Activated CD4-positive, alpha-beta T cell treated with anti-CD3 and anti-CD28 coated beads, Interleukin-2, amount 50 U/mL, for 48 hours (primary cell): Measurements from ENCODE around the gene SLC11A2.
"Not testable (repeated sequence)": the region's sequence is repeated elsewhere in the genome, so short reads cannot be mapped to it uniquely, and the experiment has no call there.

Experiments
- DNase-seq, 2 experiments: peaks; one replicate each; pipeline ENCODE4 v3.0.0-alpha.2; 2020

Gene SLC11A2

DNA sequence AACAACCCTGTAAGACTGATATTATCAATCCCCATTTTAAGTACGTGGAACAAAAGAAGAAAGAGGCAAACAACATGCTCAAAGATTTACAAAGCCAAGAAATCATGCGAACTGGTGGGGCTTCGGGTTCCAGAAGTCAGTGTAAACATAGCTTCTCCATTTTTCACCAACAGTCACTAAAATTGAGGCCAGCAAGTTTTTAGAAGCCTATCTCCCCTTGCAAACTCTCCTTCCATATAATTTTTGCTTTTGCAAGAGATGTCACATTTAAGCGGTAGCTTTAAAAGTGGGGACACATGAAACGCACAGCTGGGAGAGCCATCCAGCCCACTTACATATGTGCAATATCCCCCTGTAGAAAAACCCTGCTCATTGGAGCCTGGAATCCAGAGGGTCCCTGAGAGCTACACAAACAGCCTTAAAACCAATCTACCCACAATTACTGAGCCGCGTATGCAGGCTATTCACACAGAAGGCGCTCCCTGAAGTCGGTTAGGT lies 797 bp downstream of the SLC11A2 start:
- DNase-seq, result no peak

DNA sequence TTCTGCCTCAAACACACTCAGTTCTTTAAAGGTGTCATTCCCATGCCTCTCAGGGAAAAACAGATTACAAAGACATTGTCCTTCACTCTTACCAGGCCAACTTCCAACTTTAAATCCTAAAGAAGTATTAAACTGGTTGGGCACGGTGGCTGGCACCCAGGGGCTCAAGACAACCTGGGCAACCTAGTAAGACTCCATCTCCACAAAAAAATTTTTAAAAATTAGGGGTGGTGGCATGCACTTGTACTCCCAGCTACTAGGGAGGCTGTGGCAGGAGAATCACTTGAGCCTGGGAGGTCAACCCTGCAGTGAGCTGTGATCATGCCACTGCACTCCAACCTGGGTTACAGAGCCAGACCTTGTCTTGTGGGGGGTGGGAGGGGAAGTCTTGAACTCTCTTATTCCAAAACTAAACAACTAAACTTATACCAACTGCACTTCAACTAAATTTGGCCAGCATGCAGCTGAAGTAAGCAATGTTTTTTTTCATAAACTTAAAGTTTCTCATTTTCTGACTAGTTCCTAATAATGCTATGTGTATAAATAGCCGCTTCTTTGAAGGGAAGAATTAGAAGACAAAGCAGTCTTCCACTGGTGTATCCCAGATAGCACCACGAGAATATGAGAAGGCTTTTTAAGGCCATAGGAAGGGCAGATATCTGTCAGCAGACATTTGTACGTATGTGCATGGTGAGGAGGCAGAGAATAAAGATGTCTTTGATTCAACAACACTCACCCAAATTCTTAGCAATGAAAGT lies 2.4 kb downstream of the SLC11A2 start:
- no peak for DNase-seq

DNA sequence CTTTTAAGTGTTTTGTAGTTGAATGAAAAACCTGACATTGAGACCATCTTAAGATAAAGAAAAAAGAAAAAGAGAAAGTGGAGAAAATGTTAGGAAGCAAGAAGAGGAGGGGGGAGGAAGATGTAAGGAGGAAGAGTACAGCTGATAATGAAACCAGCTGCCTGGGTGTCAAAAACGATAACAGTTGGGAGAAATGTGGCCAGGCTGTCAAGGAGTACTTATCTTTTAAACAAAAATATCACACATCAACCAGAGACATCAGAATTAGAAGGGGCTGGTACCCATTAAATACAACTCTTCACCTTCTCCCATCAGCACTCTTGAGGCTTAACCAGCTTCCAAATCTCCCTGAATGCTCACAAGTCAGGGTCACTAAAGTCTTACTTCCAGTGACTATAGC lies 4.5 kb downstream of the SLC11A2 start:
- DNase-seq, result no peak

DNA sequence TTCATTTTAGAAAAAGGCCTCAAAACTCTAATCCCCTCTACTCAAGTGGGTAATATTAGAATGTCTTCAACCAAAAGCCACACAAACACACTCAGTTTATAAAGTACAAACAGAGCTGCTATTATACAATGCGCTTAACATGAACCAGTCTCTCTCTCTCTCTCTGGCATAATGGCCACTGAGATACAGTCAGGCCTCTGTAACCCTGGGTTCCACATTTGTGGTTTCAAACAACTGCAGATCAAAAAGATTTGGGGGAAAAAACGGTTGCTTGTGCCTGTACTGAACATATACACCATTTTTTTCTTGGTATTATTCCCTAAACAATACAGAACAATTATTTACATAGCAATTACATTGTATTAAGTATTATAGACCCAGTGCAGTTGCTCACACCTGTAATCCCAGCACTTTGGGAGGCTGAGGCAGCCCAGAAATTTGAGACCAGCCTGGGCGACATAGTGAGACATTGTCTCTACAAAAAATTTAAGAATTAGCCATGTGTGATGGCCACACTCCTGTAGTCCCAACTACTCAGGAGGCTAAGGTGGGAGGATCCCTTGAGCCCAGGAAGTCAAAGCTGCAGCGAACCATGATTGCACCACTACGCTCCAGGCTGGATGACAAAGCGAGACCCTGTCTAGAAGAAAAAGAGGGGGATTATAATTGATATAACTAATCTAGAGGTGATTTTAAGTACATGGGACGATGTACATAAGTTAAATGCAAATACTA lies 5.6 kb downstream of the SLC11A2 start:
- DNase-seq, result no peak

DNA sequence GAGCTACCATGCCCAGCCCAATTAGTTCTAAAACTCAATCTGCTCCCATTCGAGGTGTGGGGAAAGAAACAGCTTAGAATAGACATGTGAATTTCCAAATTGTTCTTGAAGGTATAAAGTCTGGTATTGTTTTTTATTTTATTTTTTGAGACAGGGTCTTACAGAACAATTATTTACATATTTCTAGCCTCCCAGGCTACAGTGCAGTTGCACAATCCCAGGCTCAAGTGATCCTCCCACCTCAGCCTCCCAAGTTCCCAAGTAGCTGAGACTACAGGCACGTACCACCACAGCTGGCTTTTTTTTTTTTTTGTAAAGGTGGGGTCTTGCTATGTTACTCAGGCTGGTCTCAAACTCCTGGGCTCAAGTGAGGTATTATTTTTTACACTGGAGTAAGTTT lies 6.3 kb downstream of the SLC11A2 start:
- no peak for DNase-seq

DNA sequence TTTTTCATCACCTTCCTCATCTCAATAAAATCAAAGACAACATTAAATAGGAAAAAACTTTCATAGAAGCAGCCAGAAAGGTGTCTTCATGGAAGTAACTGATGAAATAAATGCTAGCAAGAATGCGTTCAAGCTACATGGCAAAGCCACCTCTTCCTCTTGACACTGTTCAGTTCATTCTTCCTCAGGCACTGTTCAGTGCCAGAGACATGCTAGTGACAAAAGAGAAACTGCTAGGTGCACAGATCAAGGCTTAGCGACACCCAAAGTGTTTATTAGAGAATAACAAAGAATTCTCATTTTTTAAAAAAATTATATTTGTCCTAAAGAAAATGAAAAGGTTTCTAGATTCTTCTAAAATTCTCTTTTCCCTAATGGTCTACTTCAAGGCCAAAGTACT lies 7.2 kb downstream of the SLC11A2 start:
- DNase-seq, result no peak

DNA sequence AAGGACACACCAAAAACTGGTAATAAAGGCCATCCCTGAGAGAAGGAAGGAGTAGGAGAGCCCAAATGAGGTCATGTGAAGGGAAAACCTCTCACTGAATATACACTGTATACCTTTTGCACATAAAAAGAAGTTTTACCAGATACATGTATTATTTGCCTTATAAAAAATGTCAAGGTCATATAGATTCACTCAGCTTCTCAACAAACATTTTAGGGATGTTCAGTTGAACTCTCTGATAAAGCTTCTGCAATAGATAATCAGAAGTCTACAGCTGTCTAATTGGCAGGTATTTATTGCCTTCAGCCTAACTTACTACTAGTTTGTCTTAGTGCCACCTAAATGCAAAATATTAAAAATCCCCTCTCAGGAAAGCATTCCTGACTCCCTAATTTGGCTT lies 8.7 kb downstream of the SLC11A2 start:
- DNase-seq, result no peak

DNA sequence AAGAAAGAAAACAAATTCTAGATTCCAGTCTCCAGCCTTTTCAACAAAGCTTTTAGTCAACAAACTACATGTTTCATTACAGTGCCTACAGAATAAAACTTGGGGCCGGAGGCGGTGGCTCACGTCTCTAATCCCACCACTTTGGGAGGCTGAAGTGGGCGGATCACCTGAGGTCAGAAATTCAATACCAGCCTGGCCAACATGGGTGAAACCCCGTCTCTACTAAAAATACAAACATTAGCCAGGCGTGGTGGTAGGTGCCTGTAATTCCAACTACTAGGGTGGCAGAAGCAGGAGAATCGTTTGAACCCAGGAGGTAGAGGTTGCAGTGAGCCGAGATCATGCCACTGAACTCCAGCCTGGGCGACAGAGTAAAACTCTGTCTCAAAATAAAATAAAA lies 11.7 kb downstream of the SLC11A2 start:
- not testable (repeated sequence) for DNase-seq

DNA sequence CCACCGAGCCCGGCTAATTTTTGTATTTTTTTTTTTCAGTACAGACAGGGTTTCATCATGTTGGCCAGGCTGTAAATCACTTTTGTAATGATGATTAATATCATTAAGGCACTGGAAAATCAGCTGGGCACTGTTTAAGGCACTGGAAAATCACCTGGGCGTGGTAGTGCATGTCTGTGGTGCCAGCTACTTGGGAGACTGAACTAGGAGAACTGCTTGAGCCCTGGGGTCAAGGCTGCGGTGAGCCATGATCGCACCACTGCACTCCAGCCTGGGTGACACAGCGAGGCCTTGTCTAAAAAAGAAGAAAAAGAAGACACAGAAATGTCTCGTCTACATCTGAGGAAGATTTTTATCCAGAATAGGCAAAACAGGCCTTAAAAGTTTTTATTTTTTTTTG lies 12.7 kb downstream of the SLC11A2 start:
- DNase-seq, result no peak

DNA sequence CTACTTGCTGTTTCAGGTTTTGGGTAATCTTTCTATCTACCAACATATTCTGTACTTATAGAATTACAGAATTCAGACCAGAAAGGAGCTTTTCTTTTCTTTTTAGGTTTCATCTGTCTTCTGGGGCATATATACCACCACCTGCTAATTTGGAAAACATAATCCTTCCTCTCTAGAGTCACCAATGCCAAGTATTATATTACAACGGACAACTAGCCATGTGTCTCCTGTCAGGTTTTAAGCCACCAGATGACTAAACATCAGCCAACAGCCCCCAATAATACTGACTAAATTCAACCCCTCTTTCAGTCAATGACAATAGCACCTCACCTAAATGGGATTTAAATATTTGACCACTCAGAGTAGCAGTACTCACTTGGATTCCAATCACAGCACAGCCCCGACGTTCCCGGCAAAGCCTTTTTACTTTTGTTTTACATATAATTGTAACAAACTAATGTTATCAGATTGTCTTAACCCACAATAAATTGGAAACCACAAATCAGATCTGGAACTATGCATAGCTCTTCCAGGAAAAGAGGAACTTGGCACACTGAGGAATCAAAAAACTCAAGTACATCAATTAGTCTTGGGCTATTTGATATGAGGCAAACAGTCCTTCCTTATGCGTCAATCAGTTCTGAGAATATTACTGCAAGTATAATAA lies 13.5 kb downstream of the SLC11A2 start:
- DNase-seq, result peak in 1 of 2 experiments; percentile 25

DNA sequence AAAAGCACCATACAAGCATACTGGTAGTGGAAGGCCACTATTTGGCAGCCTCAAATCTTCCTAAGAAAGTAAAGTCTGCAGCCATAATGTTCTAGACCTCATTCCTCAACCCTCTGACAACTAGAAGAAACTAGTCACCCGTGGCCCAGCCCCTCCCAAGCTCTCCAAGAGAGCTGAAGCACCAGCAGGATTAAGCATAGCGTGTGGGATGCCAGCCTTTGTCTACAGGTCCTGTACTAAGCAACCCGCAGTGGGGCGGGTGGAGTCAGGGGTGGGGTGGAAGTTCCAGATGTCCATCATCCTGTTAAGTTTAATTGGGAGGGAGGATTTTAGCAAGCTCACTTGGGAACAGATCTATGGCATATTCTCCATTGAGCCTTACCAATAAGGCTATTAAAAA lies 14.2 kb downstream of the SLC11A2 start:
- DNase-seq, result no peak

DNA sequence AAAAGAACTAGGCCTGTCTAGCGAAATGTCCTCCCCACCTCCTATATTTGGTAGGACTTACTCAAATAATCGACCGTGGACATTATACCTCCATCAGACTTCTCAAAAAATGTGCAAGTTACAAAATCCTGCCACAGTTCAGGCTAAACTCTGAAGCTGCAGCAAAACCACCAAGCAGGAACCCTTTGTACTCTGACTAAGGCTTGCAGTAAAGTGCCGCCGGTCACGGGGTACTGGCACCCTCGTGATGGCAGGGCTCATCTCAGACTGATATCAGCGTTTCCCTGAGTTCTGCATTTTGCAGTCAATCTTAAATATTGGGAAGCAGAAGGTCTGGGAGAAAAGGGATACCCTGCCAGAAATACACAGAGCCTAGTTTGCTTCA lies 17.1 kb downstream of the SLC11A2 start:
- DNase-seq, result peak; percentile 29 to 53

DNA sequence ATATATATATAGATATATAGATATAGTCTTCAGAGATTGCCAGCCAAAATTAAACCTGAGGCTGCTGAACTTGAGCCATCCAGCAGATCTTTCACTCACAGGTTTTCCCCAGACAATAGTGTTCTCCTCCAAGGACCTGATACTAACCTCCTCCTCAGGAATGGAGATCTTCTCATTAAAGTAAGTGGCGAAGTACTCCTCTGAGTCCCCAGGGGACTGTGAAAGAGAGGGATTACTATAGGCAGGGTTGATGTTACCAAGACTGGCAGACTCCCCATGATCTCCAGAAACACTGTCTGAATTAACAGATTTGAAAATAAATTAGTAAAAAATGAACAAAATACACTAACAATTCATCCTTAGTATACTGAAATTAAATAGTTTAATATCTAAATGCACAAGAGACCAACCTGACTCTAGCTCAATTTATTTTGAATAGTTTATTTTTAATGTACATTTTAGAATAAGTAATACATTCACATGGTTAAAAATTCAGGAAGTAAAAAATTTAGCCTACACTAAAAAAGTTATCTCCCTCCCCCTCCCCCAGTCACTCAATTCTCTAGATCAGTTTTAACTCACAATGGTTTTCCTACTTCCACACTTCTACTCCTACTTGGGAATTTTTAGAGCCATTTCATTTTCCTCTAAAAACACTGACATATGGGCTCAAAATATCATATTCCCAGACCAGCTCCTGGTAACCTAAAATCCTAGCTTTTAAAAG lies 17.7 kb downstream of the SLC11A2 start:
- DNase-seq, result no peak

DNA sequence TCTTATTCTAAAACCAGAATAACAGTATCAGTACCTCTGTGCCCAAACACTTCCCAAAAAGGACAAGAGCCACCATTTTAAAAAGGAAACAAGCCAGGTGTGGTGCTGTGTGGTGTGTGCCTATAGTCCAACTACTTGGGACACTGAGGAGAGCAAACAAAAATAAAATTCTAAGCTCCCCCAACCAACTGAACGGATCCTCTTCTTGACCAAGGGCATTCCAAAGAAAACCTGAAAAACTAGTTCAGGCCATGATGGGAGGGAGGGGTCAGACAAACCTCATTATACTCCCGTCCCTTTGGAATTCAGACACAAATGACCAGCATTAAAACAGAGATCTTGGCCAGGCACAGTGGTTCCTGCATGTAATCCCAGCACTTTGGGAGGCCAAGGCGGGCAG lies 20.5 kb downstream of the SLC11A2 start:
- DNase-seq, result no peak

DNA sequence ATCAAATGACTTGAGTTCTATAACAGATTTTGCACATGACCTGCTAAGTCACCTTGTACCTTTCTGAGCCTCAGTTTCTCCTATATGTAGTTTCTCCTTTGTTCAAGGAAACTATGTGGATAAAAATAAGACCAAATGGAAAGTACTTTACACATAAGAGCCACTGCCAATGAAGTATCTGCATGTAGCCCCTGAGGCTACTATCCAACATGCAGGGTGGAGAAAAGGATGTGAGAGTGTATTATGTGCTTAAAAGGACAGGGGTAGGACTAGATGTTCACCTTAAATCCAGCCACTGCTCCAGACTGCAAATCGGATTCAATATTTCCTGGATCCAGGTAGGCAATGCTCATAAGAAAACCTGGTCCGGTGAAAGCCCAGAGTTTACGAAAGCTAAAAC lies 21.2 kb downstream of the SLC11A2 start:
- no peak for DNase-seq

DNA sequence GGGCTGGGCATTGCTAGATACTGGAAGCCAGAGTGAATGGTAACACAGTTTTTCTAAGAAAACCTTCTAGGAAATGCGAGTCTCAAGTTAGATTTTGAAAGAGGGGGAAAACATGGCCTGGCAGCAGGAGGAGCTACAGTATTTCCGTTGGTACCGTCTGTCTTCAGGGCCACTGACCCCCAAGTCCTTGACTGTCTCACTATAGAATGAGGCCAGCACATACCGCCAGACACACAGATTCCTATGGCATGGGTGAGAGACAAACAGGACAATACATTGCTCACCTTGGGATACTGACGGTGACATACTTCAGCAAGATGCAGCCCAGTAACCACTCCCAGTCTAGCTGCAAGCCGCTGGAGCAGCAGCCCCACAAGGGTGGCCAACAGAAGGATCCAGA lies 21.7 kb downstream of the SLC11A2 start:
- no peak for DNase-seq

DNA sequence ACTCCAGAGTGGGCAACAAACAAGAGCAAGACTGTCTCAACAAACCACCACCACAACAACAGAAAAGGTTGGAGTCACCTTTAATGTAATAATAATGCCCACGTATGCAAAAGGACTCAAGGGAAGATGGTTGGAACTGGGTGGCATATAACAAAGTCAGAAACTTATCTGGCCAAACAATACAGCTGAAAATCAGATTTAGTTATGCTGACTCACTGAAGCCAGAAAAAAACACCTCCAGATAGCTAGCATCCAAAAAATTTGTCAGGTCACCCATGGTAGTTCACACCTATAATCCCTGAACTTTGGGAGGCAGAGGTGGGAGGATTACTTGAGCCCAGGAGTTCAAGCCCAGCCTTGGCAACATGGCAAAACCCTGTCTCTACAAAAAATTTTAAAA lies 24.4 kb downstream of the SLC11A2 start:
- DNase-seq, result no peak

DNA sequence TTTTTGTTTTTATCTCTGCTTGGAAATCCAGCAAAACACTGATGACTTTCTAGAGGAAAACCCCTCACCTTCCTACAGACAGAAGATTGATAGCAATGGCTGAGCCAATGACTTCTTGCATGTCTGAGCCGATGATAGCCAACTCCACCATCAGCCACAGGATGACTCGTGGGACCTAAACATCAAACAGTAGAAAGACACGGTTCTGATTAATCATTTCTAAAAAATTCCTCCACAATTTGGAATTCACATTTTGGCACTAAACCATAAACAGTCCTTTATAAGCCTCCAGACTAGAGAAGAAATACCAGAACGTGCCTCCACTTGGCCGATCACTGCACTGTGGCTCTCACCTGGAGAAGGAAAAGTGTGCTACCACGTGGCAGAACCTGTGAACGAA lies 25.9 kb downstream of the SLC11A2 start:
- no peak for DNase-seq

DNA sequence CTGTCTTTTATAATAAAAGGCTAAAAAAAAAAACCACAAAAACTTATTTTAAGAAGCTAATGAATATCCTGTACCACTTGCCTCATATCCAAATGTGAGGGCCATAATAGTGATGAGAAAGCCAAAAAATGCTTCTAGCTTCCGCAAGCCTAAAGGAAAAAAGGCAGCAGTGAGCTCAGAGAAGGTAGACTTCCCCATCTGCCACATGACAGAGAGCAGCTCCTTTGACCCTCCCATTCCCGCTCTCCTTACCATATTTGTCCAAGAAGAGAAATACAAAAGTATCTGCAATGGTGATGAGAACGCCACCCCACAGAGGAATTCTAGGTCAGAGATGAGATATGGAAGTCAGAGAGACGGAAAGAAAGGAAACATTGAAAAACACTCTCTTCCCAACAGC lies 27.1 kb downstream of the SLC11A2 start:
- DNase-seq, result no peak

DNA sequence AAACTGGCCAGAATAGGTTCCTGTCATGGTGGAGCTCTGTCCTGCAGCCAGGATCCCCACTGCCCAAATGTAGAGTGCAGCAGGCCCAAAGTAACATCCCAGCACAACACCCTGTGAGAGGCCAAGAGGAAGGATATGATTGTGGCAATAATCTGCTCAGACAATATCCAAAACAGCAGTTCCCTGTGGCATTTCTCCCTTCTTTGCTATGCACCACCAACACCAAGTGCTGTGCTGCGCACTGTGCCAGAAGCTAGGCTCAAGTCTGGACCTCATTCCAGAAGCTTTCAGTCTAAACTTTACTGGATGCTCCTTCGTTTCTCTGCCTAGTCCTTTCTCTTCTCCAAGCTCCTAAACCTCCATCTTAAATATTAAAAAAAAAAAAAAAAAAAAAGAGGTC lies 33.4 kb downstream of the SLC11A2 start:
- DNase-seq, result no peak

DNA sequence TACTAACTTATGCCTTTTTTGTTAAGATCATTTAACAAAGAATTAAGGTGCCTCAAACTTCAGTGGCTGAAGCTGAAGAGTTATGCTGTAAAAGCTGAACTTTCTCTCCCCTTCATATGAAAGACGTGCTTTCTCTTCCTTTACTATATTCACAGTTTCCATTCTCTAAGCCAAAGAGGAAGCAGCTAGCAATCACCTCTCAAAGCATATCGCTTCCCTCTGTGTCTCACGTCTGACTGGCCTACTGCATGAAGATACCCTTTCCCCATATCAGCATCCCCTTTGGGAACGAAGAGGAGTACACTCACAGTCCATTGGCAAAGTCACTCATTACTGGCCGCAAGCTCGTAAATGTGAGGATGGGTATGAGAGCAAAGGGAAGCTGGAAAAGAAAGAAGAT lies 34.9 kb downstream of the SLC11A2 start:
- no peak for DNase-seq

DNA sequence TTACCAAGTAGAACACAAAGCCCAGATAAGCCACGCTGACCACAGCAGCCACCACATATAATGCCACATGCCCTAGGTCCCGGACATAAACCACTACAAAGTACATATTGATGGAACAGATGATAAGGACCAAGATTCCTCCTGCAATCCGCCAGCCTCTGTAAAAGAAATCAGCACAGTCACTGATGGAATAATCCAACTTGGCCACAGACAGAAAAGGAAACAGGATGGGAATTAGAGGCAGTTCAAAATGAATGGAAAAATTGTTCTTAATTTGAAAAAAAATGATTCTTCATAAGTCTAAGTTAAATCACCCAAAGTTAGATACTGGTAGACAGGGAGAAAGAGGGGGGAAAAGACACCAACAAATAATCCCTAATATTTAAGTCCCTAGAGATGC lies 35.4 kb downstream of the SLC11A2 start:
- peak; percentile 14 to 16 for DNase-seq

DNA sequence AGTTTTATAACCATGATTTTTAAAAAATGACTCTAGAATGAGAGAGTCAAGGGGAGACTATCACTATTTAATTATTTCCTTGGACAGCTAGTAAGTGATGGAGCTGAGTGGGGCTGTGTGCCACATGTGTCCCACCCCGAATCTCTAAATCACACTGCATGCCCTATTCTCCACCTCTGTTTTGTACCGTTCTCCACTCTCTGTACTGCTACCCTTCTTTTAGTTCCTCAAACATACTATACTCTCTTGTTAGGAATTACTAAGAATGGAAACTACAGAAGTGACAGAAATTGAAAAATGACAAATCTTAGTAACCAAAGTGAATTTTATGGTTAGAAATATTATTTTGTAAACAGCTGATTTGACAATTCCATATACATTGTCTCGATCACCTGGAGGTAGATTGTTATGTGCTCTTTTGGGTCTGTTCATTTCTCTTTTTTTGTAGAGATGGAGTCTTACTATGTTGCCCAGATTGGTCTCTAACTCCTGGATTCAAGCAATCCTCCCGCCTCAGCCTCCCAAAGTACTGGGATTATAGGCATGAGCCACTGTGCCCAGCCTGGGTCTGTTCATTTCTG lies 35.9 kb downstream of the SLC11A2 start:
- no peak for DNase-seq
